Peyer's patch (tissue), 4 donors: ENCODE results near the gene ASPHD1.

ENCODE experiments used
- POLR2A ChIP-seq, 2 donors: fragments of 450-650 bp; IDR thresholded peaks; one replicate each; pipeline ENCODE4 v1.5.1; 2017; ENCODE audit warnings: antibody characterized with exemption in 2 of 2, mild to moderate bottlenecking in 2 of 2, moderate library complexity in 2 of 2
- TF ChIP-seq, protein P1 (sequence below), 6 experiments: fragments of 450-650 bp in 4 of 6; fragments of 200-600 bp in 2 of 6; sonication (generic) in 1 of 6; IDR thresholded peaks; one replicate each; pipeline ENCODE4 v1.5.1; 2017 to 2019; ENCODE audit warnings: antibody characterized with exemption in 6 of 6, mild to moderate bottlenecking in 3 of 6, moderate library complexity in 1 of 6

DNA sequence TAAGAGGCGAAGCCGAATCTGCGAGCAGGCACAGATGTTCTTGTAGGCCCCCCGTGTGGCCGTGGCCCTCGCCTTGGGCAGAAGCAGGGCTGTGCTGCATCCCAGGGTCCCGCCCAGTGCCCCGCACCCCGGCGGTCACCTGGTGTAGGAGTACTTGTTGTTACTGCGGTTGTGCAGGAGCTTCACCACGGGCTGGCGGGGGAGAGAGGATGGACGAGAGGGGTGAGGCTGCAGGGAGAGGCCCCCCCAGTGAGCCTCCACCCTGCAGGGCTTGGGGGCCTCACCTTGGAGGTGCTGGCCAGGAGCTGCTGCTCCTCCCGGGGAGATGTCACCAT lies 11.4 kb downstream of the ASPHD1 start:
- TF ChIP-seq, protein P1, sequence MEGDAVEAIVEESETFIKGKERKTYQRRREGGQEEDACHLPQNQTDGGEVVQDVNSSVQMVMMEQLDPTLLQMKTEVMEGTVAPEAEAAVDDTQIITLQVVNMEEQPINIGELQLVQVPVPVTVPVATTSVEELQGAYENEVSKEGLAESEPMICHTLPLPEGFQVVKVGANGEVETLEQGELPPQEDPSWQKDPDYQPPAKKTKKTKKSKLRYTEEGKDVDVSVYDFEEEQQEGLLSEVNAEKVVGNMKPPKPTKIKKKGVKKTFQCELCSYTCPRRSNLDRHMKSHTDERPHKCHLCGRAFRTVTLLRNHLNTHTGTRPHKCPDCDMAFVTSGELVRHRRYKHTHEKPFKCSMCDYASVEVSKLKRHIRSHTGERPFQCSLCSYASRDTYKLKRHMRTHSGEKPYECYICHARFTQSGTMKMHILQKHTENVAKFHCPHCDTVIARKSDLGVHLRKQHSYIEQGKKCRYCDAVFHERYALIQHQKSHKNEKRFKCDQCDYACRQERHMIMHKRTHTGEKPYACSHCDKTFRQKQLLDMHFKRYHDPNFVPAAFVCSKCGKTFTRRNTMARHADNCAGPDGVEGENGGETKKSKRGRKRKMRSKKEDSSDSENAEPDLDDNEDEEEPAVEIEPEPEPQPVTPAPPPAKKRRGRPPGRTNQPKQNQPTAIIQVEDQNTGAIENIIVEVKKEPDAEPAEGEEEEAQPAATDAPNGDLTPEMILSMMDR (IDR thresholded peaks at IDR 0.05) = no peak
- no peak for TF ChIP-seq POLR2A (IDR thresholded peaks at IDR 0.05)
